Neural crest cell (in vitro differentiated cells): ENCODE measurements around the gene PMVK. TPM values are rescaled to one million over a fixed set of nuclear protein-coding genes. Genes with fewer than 3 reads are reported as not detected.

Experiments used
- DNase-seq: peaks from one replicate; pipeline ENCODE4 v3.0.0; 2021; ENCODE audit warnings: low read depth, mixed read lengths, low spot score
- H3K27ac Mint-ChIP-seq: one replicate; pipeline ENCODE4 v1.8.0; 2021; ENCODE audit warnings: mild to moderate bottlenecking, mixed read lengths; ENCODE audit not compliant: unreplicated experiment
- H3K27me3 Mint-ChIP-seq: 2 replicates; pipeline ENCODE4 v1.8.0; 2021; ENCODE audit warnings: low read depth, mild to moderate bottlenecking, mixed read lengths
- H3K36me3 Mint-ChIP-seq: 2 replicates; pipeline ENCODE4 v1.8.0; 2021; ENCODE audit warnings: low read depth, mild to moderate bottlenecking, mixed read lengths
- H3K4me1 Mint-ChIP-seq: 2 replicates; pipeline ENCODE4 v1.8.0; 2021; ENCODE audit warnings: mixed read lengths
- H3K4me3 Mint-ChIP-seq: one replicate; pipeline ENCODE4 v1.8.0; 2021; ENCODE audit warnings: mild to moderate bottlenecking, mixed read lengths
- H3K9me3 Mint-ChIP-seq: 2 replicates; pipeline ENCODE4 v1.8.0; 2021; ENCODE audit warnings: mixed read lengths
- CTCF ChIP-seq: fragments of 200-600 bp; sonication (generic); conservative IDR thresholded peaks from 2 replicates; pipeline ENCODE4 v1.5.0; 2021; ENCODE audit warnings: antibody characterized with exemption, mild to moderate bottlenecking
- microRNA-seq: library from miRNA; unstranded; fragments of <30 nt; microRNA quantifications from one replicate; pipeline ENCODE4, GENCODE V29; 2020
- total RNA-seq: library from RNA; stranded (reverse); gene quantifications from 2 replicates; pipeline ENCODE4 v1.2.1, GENCODE V29; 2021

Gene PMVK
- total RNA-seq, 1 donor from 2014 or later: 37.0 TPM

- Mint-ChIP-seq H3K9me3 (no peaks in the 10 kb centered on the region), H3K27ac (no peak overlapping the region), H3K36me3 (no peaks in the 10 kb centered on the region), H3K4me1 (peaks cover 23% of the 10 kb centered on the region), H3K4me3 (no peak overlapping the region), H3K27me3 (no peaks in the 10 kb centered on the region)
- TF ChIP-seq CTCF: no peak
- DNase-seq: no peak
These were observed 55.8 kb downstream of the PMVK start for GRCh38 chr1:154880671-154881070.

- Mint-ChIP-seq H3K9me3 (no peaks in the 10 kb centered on the region), H3K36me3 (no peaks in the 10 kb centered on the region), H3K4me3 (no peak overlapping the region), H3K4me1 (peaks cover 7% of the 10 kb centered on the region), H3K27me3 (no peaks in the 10 kb centered on the region), H3K27ac (no peak overlapping the region)
- DNase-seq: no peak
- TF ChIP-seq CTCF: no peak
These were observed 57.5 kb downstream of the PMVK start for GRCh38 chr1:154879038-154879421.

GRCh38 chr1:154878371-154879037, 58.0 kb downstream of the PMVK start:
- Mint-ChIP-seq H3K4me3 (no peak overlapping the region), H3K4me1 (peaks cover 4% of the 10 kb centered on the region), H3K27ac (no peak overlapping the region), H3K27me3 (no peaks in the 10 kb centered on the region), H3K36me3 (no peaks in the 10 kb centered on the region), H3K9me3 (no peaks in the 10 kb centered on the region)
- peak; percentile 92 for TF ChIP-seq CTCF
- peak; percentile 83 for DNase-seq

- no peaks in the 10 kb centered on the region for H3K36me3 Mint-ChIP-seq
- DNase-seq: no peak
- no peak overlapping the region for H3K4me3 Mint-ChIP-seq
- no peaks in the 10 kb centered on the region for H3K27me3 Mint-ChIP-seq
- H3K9me3 Mint-ChIP-seq: no peaks in the 10 kb centered on the region
- TF ChIP-seq CTCF: no peak
- H3K4me1 Mint-ChIP-seq: no peaks in the 10 kb centered on the region
- H3K27ac Mint-ChIP-seq: no peak overlapping the region
These were observed 59.0 kb downstream of the PMVK start for GRCh38 chr1:154877370-154877974.

GRCh38 chr1:154876842-154877369, 59.6 kb downstream of the PMVK start:
- H3K27ac Mint-ChIP-seq: no peak overlapping the region
- no peaks in the 10 kb centered on the region for H3K36me3 Mint-ChIP-seq
- H3K27me3 Mint-ChIP-seq: no peaks in the 10 kb centered on the region
- no peak overlapping the region for H3K4me3 Mint-ChIP-seq
- TF ChIP-seq CTCF: no peak
- no peaks in the 10 kb centered on the region for H3K4me1 Mint-ChIP-seq
- no peak for DNase-seq
- H3K9me3 Mint-ChIP-seq: no peaks in the 10 kb centered on the region

Small RNA genes lying within 50 kb of the gene (microRNA-seq; reads per million reads assigned to microRNA genes)
- not detected for gene MIR4258

Other genes starting within 250 kb of the PMVK start
- gene KCNN3, start 66.4 kb downstream of the PMVK start, total RNA-seq: 0.84 and 1.1 TPM in 2 replicates
- gene PBXIP1, start 19.4 kb upstream of the PMVK start, total RNA-seq: 17.1 and 18.5 TPM in 2 replicates
- 63.3 and 65.1 TPM in 2 replicates for gene PYGO2, start 25.1 kb upstream of the PMVK start, total RNA-seq
- gene SHC1, start 34.0 kb upstream of the PMVK start, total RNA-seq: 90.3 and 92.9 TPM in 2 replicates
- gene CKS1B, start 38.0 kb upstream of the PMVK start, total RNA-seq: 211 and 217 TPM in 2 replicates
- gene FLAD1, start 46.6 kb upstream of the PMVK start, total RNA-seq: 76.3 and 81.9 TPM in 2 replicates
- gene LENEP, start 56.9 kb upstream of the PMVK start, total RNA-seq: 1.9 and 2.5 TPM in 2 replicates
- 5.9 and 6.9 TPM in 2 replicates for gene ZBTB7B, start 66.1 kb upstream of the PMVK start, total RNA-seq
- 1.3 and 3.4 TPM in 2 replicates for gene DCST2, start 97.1 kb upstream of the PMVK start, total RNA-seq
- gene DCST1, start 97.1 kb upstream of the PMVK start, total RNA-seq: not detected in 2 replicates
- gene ADAM15, start 114.6 kb upstream of the PMVK start, total RNA-seq: 82.2 and 85.1 TPM in 2 replicates
- 26.4 and 28.5 TPM in 2 replicates for gene EFNA4, start 127.0 kb upstream of the PMVK start, total RNA-seq
- 5.6 and 6.6 TPM in 2 replicates for gene EFNA3, start 142.1 kb upstream of the PMVK start, total RNA-seq
- 0.50 and 0.77 TPM in 2 replicates for gene EFNA1, start 191.2 kb upstream of the PMVK start, total RNA-seq
- gene SLC50A1, start 199.1 kb upstream of the PMVK start, total RNA-seq: 23.2 and 25.1 TPM in 2 replicates
- 77.7 and 80.0 TPM in 2 replicates for gene DPM3, start 203.8 kb upstream of the PMVK start, total RNA-seq
- gene KRTCAP2, start 236.6 kb upstream of the PMVK start, total RNA-seq: 125 and 152 TPM in 2 replicates
- 9.8 and 10.0 TPM in 2 replicates for gene TRIM46, start 237.1 kb upstream of the PMVK start, total RNA-seq